Coronary artery (tissue), 2 donors: ENCODE data around the gene ITPKA.

Source experiments
- DNase-seq: peaks from one replicate; pipeline ENCODE4 v3.0.0-alpha.2; 2017; ENCODE audit warnings: low spot score
- H3K27ac ChIP-seq, 2 donors: fragments of 200-600 bp; sonication (generic); one replicate each; pipeline ENCODE4 v1.5.1; 2016 to 2019
- H3K4me3 ChIP-seq: fragments of 200-600 bp; sonication (generic); 2 replicates; pipeline ENCODE4 v1.5.1; 2016; ENCODE audit warnings: mild to moderate bottlenecking, moderate library complexity
- TF ChIP-seq, protein P1 (sequence below): fragments of 200-600 bp; sonication (generic); IDR thresholded peaks from one replicate; pipeline ENCODE4 v1.5.1; 2019; ENCODE audit warnings: antibody characterized with exemption

The ITPKA gene

DNA sequence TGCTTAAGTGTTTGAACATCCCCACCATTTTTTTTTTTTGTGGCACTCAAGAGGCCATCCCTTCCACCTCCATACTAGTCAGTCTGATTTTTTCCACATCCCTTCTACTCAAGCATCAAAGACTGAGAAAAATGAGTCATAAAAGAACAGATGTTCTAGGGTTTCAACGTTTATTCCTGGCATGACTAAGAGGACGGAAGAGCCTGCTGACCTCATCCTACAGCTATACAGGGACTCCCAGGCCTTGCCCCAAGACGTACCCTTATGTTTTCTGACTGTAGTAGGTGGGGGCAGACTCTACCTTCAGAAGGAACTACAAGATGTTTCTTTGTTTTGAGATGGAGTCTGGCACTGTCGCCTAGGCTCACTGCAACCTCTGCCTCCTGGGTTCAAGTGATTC is 3.3 kb upstream of the ITPKA start:
- H3K4me3 ChIP-seq = no peak overlapping the region
- H3K27ac ChIP-seq = no peak overlapping the region
- TF ChIP-seq, protein P1, sequence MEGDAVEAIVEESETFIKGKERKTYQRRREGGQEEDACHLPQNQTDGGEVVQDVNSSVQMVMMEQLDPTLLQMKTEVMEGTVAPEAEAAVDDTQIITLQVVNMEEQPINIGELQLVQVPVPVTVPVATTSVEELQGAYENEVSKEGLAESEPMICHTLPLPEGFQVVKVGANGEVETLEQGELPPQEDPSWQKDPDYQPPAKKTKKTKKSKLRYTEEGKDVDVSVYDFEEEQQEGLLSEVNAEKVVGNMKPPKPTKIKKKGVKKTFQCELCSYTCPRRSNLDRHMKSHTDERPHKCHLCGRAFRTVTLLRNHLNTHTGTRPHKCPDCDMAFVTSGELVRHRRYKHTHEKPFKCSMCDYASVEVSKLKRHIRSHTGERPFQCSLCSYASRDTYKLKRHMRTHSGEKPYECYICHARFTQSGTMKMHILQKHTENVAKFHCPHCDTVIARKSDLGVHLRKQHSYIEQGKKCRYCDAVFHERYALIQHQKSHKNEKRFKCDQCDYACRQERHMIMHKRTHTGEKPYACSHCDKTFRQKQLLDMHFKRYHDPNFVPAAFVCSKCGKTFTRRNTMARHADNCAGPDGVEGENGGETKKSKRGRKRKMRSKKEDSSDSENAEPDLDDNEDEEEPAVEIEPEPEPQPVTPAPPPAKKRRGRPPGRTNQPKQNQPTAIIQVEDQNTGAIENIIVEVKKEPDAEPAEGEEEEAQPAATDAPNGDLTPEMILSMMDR = no peak
- no peak for DNase-seq

DNA sequence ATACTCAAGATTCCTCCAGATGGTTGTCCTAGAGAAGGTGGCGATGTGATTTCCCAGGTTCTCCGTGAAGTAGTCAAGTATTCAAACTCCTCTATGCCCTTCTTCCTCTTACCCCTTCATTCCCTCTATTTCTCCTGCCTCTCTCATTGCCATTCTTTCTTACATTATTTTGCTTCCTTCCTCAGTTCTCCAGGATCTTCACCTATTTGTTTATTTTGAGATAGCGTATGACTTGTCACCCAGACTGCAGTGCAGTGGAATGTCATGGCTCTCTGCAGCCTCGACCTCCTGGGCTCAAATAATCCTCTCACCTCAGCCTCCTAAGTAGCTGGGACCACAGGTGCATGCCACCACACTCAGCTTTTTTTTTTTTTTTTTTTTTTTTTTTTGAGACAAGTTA is 1.8 kb upstream of the ITPKA start:
- TF ChIP-seq, protein P1 = no peak
- Histone ChIP-seq H3K4me3 (no peak overlapping the region), H3K27ac (no peak overlapping the region)
- DNase-seq = no peak

DNA sequence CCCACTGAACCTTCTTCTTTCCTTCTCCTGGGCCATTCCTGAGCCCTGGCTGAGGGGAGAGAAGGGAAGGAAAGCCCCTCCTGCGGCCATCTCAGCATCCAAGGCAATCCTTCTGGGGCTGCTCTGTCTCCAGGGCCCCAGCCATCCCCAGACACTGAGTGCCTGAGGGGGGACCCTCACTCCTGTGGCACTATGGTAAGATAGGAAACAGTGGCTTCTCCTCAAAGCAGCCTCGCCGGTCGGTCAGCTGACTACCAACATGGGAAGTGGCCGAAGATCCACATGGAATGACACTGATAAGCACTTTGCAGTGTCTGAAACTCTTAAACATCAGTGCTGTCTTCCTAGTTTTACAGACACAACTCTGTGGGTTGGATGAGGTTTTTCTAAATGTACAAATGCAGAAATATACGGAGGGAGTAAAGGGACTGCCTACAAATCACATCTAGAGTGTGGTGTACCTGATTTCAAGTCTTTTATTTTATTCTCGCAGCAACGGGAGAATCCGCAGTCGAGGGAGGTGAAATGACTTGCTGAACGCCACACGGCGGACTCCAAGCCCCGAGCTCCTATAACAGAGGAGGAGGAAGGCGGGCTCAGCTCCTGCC is 973 bp upstream of the ITPKA start:
- DNase-seq = no peak
- Histone ChIP-seq H3K27ac (peak overlapping the region in 1 of 2 donors; percentile 44), H3K4me3 (peak overlapping the region; percentile 78)
- TF ChIP-seq, protein P1 = no peak

DNA sequence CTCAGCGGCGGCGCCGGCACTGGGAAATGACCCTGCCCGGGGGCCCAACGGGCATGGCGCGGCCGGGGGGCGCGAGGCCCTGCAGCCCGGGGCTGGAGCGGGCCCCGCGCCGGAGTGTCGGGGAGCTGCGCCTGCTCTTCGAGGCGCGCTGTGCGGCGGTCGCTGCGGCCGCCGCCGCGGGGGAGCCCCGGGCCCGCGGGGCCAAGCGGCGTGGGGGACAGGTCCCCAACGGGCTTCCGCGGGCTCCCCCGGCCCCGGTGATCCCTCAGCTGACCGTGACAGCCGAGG is 172 bp downstream of the ITPKA start:
- TF ChIP-seq, protein P1 = no peak
- Histone ChIP-seq H3K27ac (no peak overlapping the region), H3K4me3 (peak overlapping the region; percentile 78)
- no peak for DNase-seq

DNA sequence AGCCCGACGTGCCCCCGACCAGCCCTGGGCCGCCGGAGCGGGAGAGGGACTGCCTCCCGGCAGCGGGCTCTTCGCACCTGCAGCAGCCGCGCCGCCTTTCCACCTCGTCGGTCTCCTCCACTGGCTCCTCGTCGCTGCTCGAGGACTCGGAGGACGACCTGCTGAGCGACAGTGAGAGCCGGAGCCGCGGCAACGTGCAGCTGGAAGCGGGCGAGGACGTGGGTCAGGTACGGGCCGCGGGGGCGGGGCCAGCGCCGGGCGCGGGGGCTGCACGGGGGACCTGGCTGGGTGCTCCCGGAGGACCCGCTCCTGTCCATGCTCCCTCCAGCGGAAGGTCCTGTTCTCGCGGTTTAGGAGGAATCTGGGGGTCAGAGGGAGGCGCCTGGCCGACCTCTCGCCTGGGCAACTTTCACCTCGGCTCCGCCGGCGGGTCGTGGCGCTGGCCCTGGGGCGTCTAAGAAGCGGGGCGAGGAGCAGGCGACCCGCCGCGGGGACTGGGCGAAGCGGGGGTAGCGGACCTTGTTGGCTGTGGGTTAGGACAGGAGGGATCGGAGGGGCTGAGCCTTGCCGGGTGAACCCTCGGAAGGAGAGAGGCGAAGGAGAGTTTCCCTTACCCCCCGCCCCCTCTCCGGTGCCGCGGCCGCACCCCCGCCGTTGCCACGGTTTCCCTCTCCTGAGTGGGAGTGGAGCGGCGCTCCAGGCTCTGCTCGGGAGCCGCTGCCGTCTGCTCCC is 682 bp downstream of the ITPKA start:
- Histone ChIP-seq H3K27ac (no peak overlapping the region), H3K4me3 (peak overlapping the region; percentile 78)
- TF ChIP-seq, protein P1 = no peak
- DNase-seq = no peak

DNA sequence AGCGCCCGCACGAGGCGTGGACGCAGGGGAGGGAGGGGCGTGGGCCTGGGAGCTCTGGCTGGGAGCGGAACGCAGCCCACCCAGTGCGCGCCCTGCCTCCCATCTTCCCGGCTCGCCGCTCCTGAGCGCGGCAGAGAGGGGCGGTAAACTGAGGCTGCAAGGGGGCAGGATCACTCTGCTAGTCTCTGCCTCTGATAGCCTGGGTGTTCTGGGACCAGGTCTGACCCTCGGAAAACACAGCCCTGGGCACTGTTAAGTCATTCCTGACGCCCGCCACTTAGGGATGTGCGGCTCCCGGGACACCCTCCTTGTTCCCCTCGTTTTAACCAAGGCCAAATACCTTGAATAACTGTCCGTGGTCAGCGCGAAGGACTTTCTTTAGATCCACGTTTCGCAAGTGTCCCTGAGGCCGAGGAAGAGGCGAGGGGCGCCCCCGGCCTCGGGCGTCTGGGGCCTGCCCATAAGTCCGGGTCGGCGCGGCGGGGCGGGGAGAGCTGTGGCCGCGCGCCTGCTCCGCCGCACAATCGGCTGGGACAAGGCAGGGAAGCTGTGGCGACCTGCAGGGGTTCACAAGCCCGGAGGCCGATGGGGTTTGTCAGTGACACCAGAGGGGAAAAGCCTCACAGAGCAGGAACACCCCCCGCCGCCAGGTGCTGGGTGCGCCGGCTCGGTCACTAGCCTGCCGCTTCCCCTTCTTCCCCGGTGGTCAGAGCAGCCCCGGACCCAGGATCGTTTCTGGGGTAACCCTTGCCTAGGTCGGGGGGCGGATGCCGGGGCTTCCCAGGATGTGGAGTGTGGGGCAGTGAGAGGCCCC is 1.5 kb downstream of the ITPKA start:
- TF ChIP-seq, protein P1 = no peak
- DNase-seq = no peak
- peak overlapping the region; percentile 78 for H3K4me3 ChIP-seq
- H3K27ac ChIP-seq = no peak overlapping the region
